HPDE6-E6E7 (cell line): ENCODE measurements around the gene MAMSTR.
"Not testable (repeated sequence)": the region's sequence is repeated elsewhere in the genome, so short reads cannot be mapped to it uniquely, and the experiment has no call there.

ENCODE experiments used
- DNase-seq: peaks from one replicate; pipeline ENCODE4 v3.0.0; 2011; ENCODE audit warnings: missing footprints; ENCODE audit errors: extremely low spot score

Gene MAMSTR

DNA sequence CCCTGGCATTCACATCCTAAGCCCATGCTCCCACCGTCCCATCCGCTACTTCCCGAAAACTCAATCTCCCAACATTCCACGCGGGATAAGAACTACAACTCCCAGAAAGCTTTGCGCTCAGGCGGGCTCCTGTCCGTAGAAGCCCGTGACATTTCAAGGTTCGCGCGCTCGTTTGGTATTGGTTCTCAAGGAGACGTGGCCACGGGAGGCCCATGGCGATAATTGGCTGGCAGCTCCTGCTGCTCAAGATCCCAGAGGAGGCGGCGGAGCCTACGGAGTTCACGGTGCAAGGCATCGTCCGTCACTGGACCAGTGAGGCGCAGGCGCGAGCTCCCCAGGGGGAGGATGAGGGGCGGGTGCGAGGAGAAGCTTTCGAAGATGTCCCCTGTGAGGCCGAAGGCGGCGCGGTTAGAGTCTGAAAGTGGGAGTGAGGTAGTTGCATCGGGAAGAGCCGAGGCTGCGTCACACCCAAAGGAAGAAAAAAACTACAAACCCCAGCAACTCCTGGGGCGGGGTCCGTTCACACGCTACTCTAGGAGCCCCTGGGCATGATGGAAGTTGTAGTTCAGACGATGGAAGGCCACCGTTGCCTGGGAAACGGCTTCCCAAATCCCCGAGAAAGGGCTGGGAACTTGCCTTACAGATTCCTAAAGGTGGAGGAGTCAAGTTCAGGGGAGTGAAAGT, 1.2 kb upstream of the MAMSTR start:
- DNase-seq = peak; percentile 75

GRCh38 chr19:48720251-48720612, 707 bp upstream of the MAMSTR start:
- no peak for DNase-seq

DNA sequence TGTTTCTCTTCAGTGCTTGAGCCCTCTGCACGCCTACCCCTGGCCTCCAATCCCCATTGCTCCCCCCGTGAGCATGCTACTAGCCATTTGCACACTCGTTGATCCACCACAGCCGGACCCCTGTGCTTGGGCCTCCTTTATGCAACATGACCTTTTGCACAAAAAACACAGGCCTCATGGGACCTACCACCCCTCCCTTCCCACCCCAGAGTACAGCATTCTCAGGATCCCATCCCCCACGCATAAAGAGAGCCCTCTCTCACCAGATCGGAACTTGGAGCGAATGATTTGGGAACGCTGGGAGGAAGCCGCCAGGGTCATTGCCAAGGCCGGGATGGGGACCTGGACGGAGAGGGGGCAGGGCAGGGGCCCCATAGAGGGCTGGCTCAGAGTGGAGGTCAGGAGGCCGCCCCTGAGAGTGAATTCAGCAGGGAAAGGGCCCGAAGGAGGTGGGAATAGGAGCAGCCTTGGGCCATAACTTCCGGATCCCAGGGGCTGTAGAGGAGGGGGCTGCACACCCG, 754 bp downstream of the MAMSTR start:
- no peak for DNase-seq

- DNase-seq = not testable (repeated sequence)
Observed at GRCh38 chr19:48718106-48718505, 1.4 kb downstream of the MAMSTR start.

DNA sequence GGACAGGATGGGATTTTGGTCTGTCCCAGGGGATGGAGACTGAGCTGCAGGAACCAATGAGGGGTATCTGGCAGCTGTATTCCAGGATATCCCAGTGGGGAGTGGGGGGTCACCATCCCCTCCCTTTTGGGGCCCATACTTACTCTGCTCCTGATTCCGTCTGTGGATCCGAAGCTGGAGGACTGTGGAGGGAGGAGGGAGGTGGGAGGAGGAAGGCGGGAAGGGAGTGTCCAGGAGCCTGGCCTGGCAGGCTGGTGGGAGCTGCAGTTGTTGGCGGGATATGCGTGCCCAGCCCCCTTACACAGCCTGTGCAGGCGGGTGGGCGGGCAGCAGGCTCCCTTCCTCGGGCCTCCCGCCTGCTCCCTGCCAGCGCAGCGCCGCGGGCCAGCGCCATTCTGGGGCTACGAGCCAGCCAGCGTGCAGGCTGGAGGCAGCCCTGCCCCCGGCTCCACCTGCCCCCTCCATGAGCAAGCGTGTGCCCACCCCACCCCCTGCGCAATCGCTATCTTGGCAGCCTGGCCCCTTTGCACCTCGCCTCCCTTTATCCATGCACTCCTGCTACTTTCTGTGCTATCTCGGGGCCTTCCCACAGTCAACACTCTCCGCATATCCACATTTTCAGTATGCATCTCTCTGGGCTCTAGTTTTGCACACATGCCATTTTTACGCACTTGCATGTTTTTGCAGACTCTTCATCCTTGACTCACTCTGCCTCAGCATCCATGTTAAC, 2.8 kb downstream of the MAMSTR start:
- no peak for DNase-seq

DNA sequence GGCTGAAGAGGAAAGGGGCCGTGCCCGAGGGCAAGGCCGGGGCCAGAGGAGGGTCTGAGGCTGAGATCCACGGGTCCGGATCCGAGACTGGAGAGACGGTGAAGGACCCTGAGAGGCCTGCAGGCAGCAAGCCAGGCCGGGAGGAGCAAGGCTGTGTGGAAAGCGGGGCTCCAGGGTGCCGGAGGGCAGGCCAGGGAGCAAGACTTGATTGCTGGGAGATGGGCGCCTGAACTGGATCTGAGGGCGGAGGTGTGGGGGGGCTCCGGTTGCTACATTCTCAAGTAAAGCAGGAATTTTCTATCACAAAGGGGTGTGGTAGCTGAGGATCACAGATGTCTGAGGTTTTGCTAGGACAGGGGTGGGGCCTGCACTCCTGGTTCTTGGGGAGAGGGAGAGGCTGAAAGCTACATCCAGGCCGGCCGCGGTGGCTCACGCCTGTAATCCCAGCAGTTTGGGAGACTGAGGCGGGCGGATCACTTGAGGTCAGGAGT, 3.8 kb downstream of the MAMSTR start:
- DNase-seq = no peak

DNA sequence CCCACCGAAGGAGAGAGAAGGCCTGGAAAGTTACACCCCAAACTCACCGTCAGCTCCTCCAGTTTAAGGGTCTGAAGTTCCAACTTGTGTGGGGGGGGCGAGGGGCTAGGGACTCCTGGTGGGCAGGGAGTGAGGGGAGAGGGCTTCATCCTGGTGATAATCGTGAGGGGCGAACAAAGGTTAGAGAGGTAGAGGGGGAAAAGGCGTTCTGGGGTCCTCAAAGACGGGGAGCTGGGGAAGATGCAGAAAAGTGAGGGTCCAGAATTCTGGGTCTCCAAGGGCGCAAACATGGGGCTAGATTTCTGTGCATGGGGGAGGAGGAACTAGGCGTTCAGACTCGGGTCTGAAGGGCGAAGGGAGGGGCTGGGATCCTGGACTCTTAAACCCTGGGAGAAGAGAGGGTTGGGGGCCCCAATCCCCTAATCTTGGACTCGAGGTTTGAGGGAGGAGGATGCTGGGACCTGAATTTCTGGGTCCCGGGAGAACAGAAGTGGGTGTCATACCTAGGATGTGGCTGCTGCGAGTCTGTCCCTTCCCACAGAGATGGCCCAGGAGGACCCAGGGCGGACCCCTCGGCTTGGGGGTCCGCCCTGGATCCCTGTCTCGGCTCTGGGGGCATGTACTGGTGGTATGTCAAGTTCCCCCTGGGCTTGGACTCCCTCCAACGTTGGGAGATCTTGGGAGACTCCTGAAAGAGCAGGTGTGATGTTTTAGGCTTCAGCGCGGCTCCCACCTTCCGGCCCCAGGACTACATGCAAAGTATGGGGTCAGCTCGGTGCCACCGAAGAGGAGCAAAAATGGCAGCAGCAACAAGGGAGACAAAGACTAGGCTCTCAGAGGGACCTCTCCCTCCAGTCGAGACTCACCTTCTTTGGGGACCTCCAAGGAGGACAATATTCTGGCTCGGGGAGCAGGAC, 4.5 kb downstream of the MAMSTR start:
- DNase-seq = no peak

DNA sequence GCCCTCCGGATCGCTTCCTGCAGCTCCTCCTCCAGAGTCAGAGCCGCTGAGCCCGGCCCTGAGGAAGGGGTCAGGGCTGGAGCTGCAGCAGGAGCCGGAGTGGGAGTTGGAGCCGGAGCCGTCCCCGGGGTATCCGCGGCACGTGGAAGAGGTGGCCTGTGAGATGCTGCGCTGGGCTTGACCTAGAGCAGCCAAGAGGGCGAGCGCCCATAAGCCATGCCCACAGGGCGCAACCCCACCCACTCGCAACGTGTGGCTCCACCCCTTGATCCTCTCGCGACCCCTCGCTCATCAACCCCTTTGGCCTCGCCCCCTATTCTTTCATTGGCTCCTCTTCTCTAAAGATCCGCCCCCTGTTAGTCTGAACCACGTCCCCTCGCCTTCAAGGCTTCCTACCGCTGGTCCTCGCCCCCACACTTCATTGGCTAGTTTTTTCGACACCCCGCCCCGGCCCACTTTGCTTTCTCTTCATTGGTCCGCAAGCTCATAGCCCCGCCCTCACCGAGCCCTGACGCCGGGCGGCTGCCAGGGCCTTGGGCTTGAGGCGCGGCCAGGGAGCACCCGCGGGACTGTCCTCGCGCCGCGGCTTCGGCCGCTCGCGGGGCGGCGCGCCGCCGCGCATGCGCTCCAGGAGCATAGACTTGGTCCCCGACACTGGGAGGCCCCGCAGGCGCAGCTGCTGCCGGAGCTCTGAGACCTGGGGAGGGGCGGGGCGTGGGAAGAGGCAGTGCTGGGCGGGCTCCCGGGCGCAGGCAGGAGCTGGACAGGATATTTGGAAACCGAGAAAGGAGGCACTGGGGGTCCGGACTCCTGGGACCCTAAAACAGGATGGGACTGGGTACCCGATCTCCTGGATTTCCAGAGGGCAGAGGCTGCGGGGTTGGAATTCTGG, 5.4 kb downstream of the MAMSTR start:
- peak; percentile 99 for DNase-seq

GRCh38 chr19:48713041-48713863, 6.3 kb downstream of the MAMSTR start:
- DNase-seq = no peak

DNA sequence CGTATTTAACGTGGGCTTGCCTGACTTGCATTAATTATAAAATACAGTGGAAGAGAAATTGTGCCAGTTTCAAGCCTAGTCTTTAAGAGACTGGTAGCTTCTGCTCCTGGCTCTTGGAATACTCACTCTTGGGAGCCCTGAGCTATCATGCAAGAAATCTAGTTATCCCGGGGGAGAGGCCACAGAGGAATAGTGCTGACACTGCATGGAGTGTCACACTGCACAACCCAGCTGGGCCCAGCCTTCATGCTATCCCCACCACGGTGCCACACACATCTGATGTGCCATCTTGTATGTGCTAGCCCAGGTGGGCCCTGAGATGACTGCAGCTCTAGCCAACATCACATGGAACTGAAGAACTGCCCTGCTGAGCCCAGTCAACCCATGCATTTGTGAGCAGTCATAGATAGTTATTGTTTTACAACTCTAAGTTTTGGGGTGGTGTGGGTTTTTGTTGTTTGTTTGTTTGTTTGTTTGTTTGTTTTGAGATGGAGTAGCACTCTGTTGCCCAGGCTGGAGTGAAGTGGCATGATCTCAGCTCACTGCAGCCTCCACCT, 8.3 kb downstream of the MAMSTR start:
- no peak for DNase-seq

DNA sequence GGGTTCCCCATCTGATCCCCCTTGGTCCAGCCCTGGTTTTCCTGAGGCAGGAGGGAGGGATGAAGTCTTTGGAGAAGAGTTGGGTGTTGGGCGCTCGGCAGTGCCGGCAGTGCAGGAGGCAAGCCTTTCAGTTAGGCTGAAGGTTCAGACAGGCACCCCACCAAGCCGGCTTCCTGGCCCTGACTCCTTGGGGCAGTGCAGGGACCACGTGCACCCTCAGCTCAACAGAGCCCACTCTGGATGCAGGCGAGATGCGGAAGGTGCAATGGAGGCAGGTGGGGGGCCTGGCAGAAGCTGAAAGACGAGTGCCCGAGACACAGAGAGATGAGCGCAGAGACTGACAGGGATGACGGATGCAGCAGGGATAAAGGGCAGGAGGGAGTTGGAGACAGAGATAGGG, 11.1 kb downstream of the MAMSTR start:
- DNase-seq = no peak

- no peak for DNase-seq
Observed at GRCh38 chr19:48705431-48705830, 14.1 kb downstream of the MAMSTR start.

- DNase-seq = no peak
Observed at GRCh38 chr19:48703316-48703715, 16.2 kb downstream of the MAMSTR start.

DNA sequence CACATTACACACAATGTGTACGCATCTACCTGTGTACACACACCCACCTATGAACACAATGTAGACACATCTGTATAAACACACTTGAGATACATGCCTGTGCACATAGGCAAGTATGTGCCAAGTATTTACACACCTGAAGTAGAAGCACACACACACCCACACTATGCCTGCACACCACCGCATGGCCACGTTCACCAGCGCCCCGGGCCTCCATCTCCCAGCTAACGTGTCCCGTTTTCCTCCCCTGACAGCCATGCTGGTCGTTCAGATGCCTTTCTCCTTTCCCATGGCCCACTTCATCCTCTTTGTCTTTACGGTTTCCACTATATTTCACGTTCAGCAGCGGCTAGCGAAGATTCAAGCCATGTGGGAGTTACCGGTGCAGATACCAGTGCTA, 16.8 kb downstream of the MAMSTR start:
- no peak for DNase-seq

- no peak for DNase-seq
Observed at GRCh38 chr19:48698046-48698445, 21.5 kb downstream of the MAMSTR start.

DNA sequence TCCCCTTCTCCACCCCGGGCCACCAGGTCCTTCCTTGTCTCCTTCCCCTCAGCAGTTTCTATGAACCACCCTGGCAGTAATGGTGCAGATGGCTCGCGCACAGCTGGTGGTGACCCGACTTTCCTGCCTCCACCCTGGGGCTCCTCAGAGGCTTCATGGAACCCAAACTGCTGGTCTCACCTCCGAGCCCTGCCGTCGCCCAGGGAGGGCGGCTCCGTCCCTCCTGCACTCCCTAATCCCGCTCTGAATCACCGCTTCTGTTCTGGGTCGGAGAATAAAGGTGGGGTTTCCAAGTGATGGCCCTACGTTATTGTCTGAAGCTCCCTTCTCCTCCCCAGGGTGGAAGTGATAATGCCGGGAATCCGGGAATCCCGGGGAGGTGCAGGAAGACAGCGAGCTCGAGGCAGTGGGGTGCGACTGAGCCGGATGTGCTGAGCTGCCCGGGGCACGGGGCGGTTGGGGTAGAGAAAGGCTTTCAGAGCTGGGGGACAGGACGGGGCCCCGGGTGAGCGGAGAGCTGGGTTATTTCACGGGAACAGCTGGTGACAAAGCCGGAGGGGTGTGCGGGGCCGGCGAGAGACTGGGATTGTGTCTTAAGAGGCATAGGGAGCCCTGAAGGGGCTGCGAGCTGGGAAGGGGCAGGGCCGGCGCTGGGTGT, 23.0 kb downstream of the MAMSTR start:
- no peak for DNase-seq

DNA sequence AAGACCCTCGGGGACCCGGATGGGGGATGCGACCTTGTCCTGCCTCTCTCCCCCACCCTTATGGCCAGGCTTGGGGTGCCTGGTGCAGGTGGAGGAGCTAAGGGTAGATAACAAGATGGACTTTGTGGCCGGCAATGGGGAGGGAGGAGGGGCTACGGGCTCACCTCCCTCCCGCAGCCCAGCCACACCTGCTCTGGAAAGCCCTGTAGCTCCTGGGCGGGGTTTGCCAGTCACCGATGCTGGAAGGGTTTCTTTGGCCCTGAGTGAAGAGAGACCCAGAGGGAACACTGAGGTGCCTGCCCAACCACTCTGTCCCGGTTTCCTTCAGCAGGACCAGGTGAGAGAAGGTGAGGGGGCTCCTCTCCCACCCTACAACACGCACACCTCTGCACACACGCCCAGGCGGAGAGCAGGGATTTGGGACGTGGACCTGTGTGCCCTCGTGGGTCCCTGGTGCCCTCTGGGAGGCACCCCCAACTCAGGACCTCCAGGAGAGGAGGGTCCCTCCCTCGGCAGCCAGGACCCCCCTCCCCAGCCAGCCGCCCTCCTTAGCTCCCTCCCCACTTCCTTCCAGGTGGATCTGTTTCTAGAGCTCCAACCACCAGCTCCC, 23.7 kb downstream of the MAMSTR start, which contains the start of gene FUT2:
TSS of gene FUT2 (plus strand) at position 229 of the 610 bp plus-strand sequence. CDS start 6,986 bp downstream, outside the sequence.
- peak; percentile 69 for DNase-seq

DNA sequence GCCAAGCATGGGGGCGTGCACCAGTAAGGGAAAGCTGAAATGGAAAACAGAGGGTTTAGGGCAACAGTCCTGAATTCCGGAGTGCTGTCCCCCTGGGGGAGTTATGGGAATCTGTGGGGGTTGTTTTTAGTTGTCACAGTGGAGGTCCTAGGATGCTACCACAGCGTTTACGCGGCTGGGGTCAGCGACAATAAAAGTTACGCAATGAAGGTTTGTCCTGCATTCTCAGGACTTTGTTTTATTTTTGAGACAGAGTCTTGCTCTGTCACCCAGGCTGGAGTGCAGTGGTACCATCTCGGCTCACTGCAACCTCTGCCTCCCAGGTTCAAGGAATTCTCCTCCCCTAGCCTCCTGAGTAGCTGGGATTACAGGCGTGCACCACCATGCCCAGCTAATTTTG, 25.9 kb downstream of the MAMSTR start:
- not testable (repeated sequence) for DNase-seq

- no peak for DNase-seq
Observed at GRCh38 chr19:48689449-48689848, 30.1 kb downstream of the MAMSTR start.
